Subcutaneous adipose tissue (tissue), 4 donors: ENCODE data around the gene SCYGR4. TPM values are rescaled to one million over a fixed set of nuclear protein-coding genes. Genes with fewer than 3 reads are reported as not detected.

Source experiments
- total RNA-seq, 4 donors: library from RNA; depleted of rRNA; stranded (reverse); fragments of >200 nt; gene quantifications; one replicate each; pipeline ENCODE4 v1.1.0, GENCODE V29; 2016
- TF ChIP-seq, protein P1 (sequence below): fragments of 450-650 bp; IDR thresholded peaks from one replicate; pipeline ENCODE4 v1.5.1; 2016; ENCODE audit warnings: low read depth, mild to moderate bottlenecking, control low read depth, antibody characterized with exemption, moderate library complexity

Gene SCYGR4
- total RNA-seq, 4 donors from 2014 or later, result not detected

DNA sequence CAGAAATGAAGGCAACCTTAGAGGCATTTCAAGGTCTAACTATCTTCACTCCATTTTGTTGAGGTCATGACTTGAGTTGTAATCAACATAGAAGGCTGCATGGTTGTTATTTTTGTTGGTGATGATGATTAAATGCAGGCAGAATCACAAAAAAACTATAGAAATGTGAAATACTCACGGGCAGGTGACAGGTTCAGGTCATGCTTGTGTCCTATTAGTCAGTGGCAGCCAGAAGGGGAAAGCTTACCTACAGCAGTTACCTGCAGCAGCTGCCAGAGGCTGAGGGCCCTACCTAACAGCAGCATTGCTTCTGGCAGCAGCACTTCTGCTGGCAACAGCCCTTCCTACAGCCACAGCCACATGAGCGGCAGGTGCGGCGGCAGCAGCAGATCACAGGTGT is 3.1 kb upstream of the SCYGR4 start:
- TF ChIP-seq, protein P1, sequence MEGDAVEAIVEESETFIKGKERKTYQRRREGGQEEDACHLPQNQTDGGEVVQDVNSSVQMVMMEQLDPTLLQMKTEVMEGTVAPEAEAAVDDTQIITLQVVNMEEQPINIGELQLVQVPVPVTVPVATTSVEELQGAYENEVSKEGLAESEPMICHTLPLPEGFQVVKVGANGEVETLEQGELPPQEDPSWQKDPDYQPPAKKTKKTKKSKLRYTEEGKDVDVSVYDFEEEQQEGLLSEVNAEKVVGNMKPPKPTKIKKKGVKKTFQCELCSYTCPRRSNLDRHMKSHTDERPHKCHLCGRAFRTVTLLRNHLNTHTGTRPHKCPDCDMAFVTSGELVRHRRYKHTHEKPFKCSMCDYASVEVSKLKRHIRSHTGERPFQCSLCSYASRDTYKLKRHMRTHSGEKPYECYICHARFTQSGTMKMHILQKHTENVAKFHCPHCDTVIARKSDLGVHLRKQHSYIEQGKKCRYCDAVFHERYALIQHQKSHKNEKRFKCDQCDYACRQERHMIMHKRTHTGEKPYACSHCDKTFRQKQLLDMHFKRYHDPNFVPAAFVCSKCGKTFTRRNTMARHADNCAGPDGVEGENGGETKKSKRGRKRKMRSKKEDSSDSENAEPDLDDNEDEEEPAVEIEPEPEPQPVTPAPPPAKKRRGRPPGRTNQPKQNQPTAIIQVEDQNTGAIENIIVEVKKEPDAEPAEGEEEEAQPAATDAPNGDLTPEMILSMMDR, result no peak

DNA sequence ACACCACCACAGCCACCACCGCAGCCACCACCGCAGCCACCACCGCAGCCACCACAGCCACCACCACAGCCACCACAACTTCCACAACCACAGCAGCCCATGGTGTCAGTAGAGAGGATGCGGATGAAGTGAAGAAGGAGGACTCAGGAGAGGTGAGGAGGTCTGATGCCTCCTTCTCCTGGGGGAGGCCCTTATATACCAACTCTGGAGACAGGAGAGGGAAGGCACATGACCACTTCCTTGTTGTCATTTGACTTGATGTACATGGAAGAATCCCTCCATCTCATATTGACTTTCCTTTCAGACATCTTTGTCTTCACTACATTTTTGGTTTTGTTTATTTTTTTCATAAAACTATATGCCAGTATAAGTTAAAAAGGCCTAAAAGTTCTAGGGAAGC is 2.6 kb upstream of the SCYGR4 start, which contains the start of gene SCYGR3:
TSS of gene SCYGR3 (minus strand) at position 101 of the 400 bp plus-strand sequence. CDS start at position 101, 0 bp downstream.
- TF ChIP-seq, protein P1, result no peak

DNA sequence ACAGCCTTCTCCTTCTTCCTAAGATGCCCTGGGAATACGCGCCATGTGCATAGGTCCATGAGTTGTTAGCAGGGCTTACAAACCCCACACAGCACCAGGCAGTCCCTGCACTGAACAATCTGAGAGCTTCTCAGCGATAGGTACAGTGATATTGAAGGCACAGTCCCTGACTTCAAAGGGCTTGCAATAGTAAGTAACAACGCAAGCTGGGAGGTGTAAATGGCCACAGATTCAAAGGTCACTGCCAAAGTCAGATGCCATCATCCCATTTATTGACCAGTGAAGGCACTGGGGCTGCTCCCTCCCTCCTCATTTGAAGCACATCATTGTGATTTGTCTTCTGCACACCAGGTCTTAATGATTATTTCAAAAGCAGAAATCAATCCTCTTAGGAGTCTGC is 2.1 kb upstream of the SCYGR4 start:
- TF ChIP-seq, protein P1, result no peak

DNA sequence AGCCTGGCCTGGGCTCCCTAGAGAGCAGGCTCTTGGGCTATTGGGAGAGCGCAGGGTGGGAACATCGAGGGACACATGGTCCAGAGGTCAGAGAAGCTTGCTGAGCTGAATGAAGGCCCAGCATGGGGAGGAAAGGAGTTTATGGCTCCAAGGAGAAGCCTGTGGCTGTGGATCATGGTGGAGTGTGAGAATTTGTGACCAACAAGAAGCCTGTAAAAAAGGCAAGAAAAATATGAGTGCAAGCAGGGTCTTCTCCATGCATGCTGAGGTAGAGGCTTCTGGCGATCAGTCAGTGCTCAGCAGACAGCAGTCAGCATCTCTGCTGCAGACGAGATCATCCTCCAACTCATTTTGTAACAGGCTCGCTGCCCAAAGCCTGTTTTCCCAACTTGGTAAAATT is 1.4 kb upstream of the SCYGR4 start:
- TF ChIP-seq, protein P1, result no peak

DNA sequence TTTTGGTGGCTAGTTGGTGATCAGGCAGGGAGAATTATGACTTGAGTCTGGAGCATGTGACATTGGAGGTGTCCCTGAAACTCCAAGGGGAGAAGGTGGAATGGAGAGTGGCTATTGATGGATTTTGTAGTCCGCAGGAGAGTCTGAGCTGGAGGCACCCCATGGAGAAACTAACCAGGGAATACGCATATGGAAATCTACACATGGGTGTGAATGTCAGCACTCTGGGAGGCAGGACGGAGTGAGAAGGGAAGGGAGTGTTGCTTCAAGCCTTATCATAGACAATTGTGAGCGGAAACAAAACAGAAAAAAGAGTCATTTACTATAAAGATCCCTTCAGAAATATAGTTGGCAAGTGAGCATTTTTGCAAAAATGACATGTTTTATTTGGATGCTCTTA is 667 bp upstream of the SCYGR4 start:
- TF ChIP-seq, protein P1, result no peak

DNA sequence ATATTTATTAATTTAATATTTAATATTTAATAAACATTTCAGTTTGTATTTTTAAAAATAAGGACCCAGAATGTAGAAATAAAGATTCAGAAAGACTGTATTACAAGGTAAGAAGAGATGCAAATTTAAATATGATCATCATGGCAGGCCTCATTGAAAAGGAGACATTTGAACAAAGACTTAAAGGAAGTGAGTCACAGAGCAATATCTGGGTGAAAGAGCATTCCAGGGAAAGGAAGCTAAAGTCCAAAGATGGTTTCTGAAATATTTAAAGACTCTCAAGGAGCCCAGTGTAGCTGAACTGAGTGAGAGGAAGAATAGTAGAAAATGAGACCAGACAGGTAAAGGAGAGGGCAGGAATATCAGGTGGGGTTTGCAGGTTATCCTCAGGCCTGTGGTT is 5.9 kb downstream of the SCYGR4 start:
- TF ChIP-seq, protein P1, result no peak

DNA sequence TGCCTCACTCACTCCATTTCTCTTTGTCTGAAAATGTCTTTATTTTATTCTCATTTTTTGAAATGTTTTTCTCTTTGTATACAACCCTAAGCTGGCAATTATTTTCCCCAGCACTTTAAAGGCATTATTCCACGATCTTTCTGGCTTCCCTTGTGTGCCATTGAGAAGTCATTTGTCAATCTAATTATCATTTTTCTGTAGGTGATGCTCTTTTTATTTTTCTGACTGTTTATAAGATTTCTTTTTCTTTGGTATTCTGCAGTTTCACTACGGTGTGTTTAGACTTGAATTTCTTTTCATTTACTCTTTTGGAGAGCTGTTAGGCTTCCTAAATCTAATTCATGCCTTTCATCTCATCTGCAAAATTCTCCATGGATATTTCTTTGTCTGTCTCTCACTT is 8.1 kb downstream of the SCYGR4 start:
- TF ChIP-seq, protein P1, result no peak
